Muscle layer of colon (tissue), 2 donors: ENCODE data around the gene IGSF22.
"Not testable (repeated sequence)": the region's sequence is repeated elsewhere in the genome, so short reads cannot be mapped to it uniquely, and the experiment has no call there.

Experiments used
- H3K27ac ChIP-seq: one replicate; pipeline ENCODE4 v1.7.0; 2013; ENCODE audit warnings: low read depth, mild to moderate bottlenecking, low read length, moderate library complexity
- H3K27me3 ChIP-seq, 2 donors: one replicate each; pipeline ENCODE4 v1.7.0; 2013; ENCODE audit warnings: low read length in 2 of 2, mild to moderate bottlenecking in 2 of 2; ENCODE audit not compliant: insufficient read depth in 2 of 2, control insufficient read depth in 1 of 2
- H3K36me3 ChIP-seq: one replicate; pipeline ENCODE4 v1.7.0; 2013; ENCODE audit warnings: mild to moderate bottlenecking, low read length; ENCODE audit not compliant: insufficient read depth
- H3K4me1 ChIP-seq: one replicate; pipeline ENCODE4 v1.7.0; 2013; ENCODE audit warnings: mild to moderate bottlenecking, low read length; ENCODE audit not compliant: insufficient read depth
- H3K4me3 ChIP-seq, 2 donors: one replicate each; pipeline ENCODE4 v1.7.0; 2013; ENCODE audit warnings: low read length in 2 of 2, low read depth in 1 of 2, mild to moderate bottlenecking in 1 of 2, moderate library complexity in 1 of 2
- H3K9ac ChIP-seq: one replicate; pipeline ENCODE4 v1.7.0; 2013; ENCODE audit warnings: low read length
- H3K9me3 ChIP-seq: one replicate; pipeline ENCODE4 v1.7.0; 2013; ENCODE audit warnings: mild to moderate bottlenecking, low read length
- donor health status: abdominal sarcoma.
- donor health status: Adenocarcinoma of cecum.

The IGSF22 gene

GRCh38 chr11:18699848-18700261, 26.1 kb downstream of the IGSF22 start:
- H3K27me3 ChIP-seq, result no peaks in the 10 kb centered on the region
- H3K9me3 ChIP-seq, result no peaks in the 10 kb centered on the region
- no peak overlapping the region for H3K27ac ChIP-seq
- peak overlapping the region; percentile 51 to 81 for H3K4me3 ChIP-seq
- peaks cover 11% of the 10 kb centered on the region for H3K36me3 ChIP-seq
- peaks cover 20% of the 10 kb centered on the region for H3K4me1 ChIP-seq
- no peak overlapping the region for H3K9ac ChIP-seq

GRCh38 chr11:18699269-18699596, 26.8 kb downstream of the IGSF22 start:
- no peaks in the 10 kb centered on the region for H3K27me3 ChIP-seq
- H3K4me3 ChIP-seq, result peak overlapping the region; percentile 51 to 81
- H3K36me3 ChIP-seq, result peaks cover 11% of the 10 kb centered on the region
- H3K9ac ChIP-seq, result no peak overlapping the region
- peak overlapping the region; percentile 42 for H3K27ac ChIP-seq
- no peaks in the 10 kb centered on the region for H3K9me3 ChIP-seq
- peaks cover 14% of the 10 kb centered on the region for H3K4me1 ChIP-seq

GRCh38 chr11:18698341-18699268, 27.4 kb downstream of the IGSF22 start, which contains the start of gene TMEM86A:
Gene TMEM86A (plus strand): TSS chr11:18698779. CDS start chr11:18698887, 108 bp downstream.
- H3K9ac ChIP-seq, result peak within 1 kb of the TSS; percentile 50
- peaks cover 8% of the 10 kb centered on the region for H3K4me1 ChIP-seq
- no peaks in the 10 kb centered on the region for H3K27me3 ChIP-seq
- peak within 1 kb of the TSS; percentile 65 to 81 for H3K4me3 ChIP-seq
- H3K27ac ChIP-seq, result peak within 1 kb of the TSS; percentile 42
- H3K36me3 ChIP-seq, result peaks cover 11% of the 10 kb centered on the region
- no peaks in the 10 kb centered on the region for H3K9me3 ChIP-seq

GRCh38 chr11:18697576-18697975, 28.4 kb downstream of the IGSF22 start:
- Histone ChIP-seq H3K9me3 (no peaks in the 10 kb centered on the region), H3K36me3 (peaks cover 8% of the 10 kb centered on the region), H3K4me1 (peaks cover 8% of the 10 kb centered on the region), H3K9ac (no peak overlapping the region), H3K4me3 (no peak overlapping the region), H3K27me3 (no peaks in the 10 kb centered on the region), H3K27ac (no peak overlapping the region)

GRCh38 chr11:18696638-18697225, 29.3 kb downstream of the IGSF22 start:
- Histone ChIP-seq H3K9me3 (no peaks in the 10 kb centered on the region), H3K27me3 (no peaks in the 10 kb centered on the region), H3K27ac (no peak overlapping the region)

GRCh38 chr11:18692941-18693760, 32.8 kb downstream of the IGSF22 start:
- no peaks in the 10 kb centered on the region for H3K9me3 ChIP-seq
- no peak overlapping the region for H3K9ac ChIP-seq
- no peaks in the 10 kb centered on the region for H3K27me3 ChIP-seq
- no peaks in the 10 kb centered on the region for H3K36me3 ChIP-seq
- no peak overlapping the region for H3K27ac ChIP-seq
- H3K4me1 ChIP-seq, result no peaks in the 10 kb centered on the region
- H3K4me3 ChIP-seq, result no peak overlapping the region

More at GRCh38 chr11:18696638-18697225, 29.3 kb downstream of the IGSF22 start:
- H3K4me3 ChIP-seq, result no peak overlapping the region
- H3K36me3 ChIP-seq, result peaks cover 1% of the 10 kb centered on the region
- H3K4me1 ChIP-seq, result peaks cover 8% of the 10 kb centered on the region
- no peak overlapping the region for H3K9ac ChIP-seq

- not testable (repeated sequence) for H3K4me1 ChIP-seq, H3K27ac ChIP-seq, H3K9ac ChIP-seq, H3K9me3 ChIP-seq, H3K36me3 ChIP-seq, H3K27me3 ChIP-seq, H3K4me3 ChIP-seq
These were observed 34.4 kb downstream of the IGSF22 start for GRCh38 chr11:18691467-18692140.

GRCh38 chr11:18684267-18684666, 41.7 kb downstream of the IGSF22 start:
- H3K27ac ChIP-seq, result no peak overlapping the region
- H3K4me1 ChIP-seq, result no peaks in the 10 kb centered on the region
- H3K27me3 ChIP-seq, result no peaks in the 10 kb centered on the region
- H3K9ac ChIP-seq, result no peak overlapping the region
- no peaks in the 10 kb centered on the region for H3K9me3 ChIP-seq
- H3K4me3 ChIP-seq, result no peak overlapping the region
- no peaks in the 10 kb centered on the region for H3K36me3 ChIP-seq

GRCh38 chr11:18682466-18682865, 43.5 kb downstream of the IGSF22 start:
- H3K4me1 ChIP-seq, result no peaks in the 10 kb centered on the region
- H3K9ac ChIP-seq, result no peak overlapping the region
- no peaks in the 10 kb centered on the region for H3K27me3 ChIP-seq
- H3K4me3 ChIP-seq, result no peak overlapping the region
- H3K36me3 ChIP-seq, result no peaks in the 10 kb centered on the region
- H3K9me3 ChIP-seq, result no peaks in the 10 kb centered on the region
- no peak overlapping the region for H3K27ac ChIP-seq

- H3K4me3 ChIP-seq, H3K27ac ChIP-seq, H3K4me1 ChIP-seq, H3K9ac ChIP-seq, H3K36me3 ChIP-seq, H3K27me3 ChIP-seq, H3K9me3 ChIP-seq: not testable (repeated sequence)
These were observed 44.0 kb downstream of the IGSF22 start for GRCh38 chr11:18681949-18682348.

GRCh38 chr11:18677560-18677959, 48.4 kb downstream of the IGSF22 start:
- H3K4me3 ChIP-seq, result no peak overlapping the region
- H3K9me3 ChIP-seq, result no peaks in the 10 kb centered on the region
- no peak overlapping the region for H3K27ac ChIP-seq
- H3K36me3 ChIP-seq, result no peaks in the 10 kb centered on the region
- no peaks in the 10 kb centered on the region for H3K27me3 ChIP-seq
- no peak overlapping the region for H3K9ac ChIP-seq
- H3K4me1 ChIP-seq, result no peaks in the 10 kb centered on the region
